ENCODE results near the gene IRF1.
"Not testable (repeated sequence)": the region's sequence is repeated elsewhere in the genome, so short reads cannot be mapped to it uniquely, and the experiment has no call there.

Gene IRF1

DNA sequence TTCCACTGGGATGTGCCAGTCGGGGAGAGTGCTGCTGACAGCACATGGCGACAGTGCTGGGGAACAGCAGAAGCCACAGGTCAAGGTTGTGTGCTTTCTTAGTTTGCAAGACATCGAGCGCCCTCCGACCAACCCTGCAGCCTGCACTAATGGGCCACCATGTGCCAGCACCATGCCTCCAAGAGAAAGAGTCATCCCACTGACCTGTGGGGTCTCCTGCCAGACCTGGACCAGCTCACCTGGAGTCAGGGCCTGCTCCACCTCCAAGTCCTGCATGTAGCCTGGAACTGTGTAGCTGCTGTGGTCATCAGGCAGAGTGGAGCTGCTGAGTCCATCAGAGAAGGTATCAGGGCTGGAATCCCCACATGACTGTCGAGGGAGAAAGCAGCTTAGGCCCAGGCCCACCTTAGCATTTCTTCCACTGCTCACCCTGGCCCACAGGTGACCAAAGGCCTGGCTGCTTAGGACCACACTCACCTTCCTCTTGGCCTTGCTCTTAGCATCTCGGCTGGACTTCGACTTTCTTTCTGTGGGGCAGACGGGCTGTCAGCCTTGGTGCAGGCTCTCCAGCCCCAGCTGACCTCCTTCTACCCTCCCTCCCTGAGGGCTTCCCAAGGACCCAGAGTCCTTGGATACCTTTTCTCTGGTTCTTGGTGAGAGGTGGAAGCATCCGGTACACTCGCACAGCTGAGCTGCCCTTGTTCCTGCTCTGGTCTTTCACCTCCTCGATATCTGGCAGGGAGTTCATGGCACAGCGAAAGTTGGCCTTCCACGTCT is 4.1 kb downstream of the IRF1 start:
- no peak for DNase-seq

DNA sequence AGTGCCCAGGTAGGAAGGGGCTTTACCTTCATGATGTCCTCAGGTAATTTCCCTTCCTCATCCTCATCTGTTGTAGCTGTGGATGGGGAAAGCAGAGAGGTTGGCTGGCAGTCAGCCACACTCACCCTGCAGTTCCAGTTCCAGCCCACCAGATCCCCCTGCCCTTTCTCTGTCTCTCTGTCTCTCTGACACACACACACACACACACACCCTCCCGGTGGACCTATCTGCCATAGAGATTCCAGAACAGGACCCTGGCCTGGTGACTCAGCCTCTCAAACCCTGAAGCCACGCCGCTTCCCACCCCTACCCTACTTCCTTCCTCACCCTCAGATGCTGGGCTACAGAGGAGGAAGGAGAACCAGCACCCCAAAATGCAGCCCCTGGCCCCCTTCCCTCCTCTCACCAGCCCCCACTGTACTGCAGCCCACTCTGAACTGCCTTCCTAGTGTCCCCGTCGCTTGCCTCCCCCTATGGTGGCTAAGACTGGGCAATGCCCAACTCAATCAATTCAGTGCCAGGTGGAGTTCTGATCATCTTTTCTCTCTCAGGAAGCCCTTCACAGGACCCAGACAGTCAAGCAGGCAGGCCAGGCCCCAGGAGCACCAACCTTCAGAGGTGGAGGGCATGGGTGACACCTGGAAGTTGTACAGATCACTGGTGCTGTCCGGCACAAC is 4.8 kb downstream of the IRF1 start:
- DNase-seq: peak; percentile 13 to 14

DNA sequence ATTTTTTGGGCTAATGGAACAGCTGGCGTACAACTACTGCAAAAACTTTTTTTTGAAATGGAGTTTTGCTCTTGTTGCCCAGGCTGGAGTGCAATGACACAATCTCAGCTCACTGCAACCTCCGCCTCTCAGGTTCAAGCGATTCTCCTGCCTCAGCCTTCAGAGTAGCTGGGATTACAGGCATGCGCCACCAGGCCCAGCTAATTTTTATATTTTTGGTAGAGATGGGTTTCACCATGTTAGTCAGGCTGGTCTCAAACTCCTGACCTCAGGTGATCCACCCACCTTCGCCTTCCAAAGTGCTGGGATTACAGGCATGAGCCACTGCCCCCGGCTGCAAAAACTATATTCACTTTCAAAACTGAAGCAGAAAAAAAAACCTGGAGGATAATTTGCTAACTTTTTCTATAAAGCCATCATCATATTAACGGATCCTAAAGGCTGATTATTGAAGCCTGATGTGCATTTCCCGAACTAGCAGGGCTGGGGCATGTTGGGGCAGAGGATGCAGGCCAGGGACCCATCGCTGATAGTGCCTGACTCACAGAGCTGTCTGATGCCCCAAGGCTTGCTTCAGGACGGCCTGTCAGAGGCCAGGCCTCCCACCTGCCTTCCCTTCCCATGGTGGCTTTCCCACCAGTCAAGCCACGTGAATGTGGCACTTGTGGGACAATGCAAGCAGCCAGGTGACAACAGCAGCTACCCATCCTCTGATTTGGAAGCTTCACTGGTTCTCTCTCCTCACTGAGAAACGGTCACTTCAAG is 5.5 kb downstream of the IRF1 start:
- DNase-seq: not testable (repeated sequence)

DNA sequence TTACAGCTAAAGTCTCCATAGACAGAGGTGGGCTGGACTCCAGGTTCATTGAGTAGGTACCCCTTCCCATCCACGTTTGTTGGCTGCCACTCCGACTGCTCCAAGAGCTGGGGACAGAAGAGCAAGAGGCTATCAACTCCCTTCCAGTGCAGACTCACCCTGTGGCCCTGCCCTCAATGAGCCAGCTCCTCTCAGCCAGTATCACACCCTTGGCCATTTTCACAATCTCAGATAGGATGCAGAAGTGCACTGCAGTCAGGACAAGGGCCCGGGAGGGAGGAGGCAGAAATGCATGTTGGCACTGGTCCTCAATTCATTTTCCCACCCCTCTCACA is 6.2 kb downstream of the IRF1 start:
- DNase-seq: no peak

DNA sequence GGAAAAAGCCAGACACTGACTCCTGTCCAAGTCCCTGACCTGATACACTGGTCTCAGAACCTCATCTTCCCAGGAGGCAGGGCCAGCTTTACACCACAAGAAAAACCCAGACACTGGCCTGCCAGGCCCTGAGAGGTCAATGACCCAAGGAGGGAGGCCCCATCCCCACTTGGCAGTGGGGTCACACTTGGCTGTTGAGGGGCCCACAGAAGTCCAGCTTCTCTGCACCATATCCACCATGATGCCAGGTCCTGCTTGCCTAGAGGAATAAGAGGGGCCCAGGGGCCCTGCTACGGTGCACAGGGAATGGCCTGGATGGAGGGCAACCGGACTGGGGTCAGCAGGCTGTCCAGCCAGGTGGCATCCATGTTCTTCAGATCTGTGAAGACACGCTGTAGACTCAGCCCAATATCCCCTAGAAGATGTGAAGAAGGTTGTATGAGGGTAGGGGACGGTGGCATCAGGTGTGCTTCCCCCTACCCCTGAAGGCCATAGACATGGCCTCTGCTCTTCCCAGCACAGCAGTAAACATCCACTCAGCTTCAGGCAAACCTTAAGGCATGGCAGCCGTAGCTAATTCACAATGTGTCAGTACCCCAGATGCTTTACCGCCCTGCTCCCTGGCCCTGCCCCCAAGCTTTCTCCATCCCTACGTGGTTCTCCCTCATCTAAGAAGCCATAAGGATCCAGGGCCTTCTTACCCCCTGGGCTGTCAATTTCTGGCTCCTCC is 6.7 kb downstream of the IRF1 start:
- DNase-seq: no peak

DNA sequence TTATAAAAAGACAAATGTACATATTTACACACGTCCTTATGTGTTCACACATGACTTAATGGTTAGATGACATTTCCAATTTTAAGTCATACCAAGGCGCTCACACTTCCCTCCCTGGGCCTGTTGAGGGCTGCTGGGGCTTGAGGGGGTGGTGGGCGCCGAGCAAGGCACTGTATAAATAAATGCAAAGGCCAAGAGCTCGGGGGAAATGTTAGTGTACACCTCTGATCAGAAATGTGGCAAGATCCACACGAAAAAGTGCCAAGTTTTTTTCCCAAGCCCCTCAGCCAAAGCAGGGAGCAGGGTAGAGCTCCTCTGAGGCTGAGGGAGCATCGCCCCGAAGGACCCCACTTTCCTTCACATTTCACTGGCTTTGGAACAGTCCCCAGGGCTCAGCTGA is 7.5 kb downstream of the IRF1 start:
- DNase-seq: no peak

DNA sequence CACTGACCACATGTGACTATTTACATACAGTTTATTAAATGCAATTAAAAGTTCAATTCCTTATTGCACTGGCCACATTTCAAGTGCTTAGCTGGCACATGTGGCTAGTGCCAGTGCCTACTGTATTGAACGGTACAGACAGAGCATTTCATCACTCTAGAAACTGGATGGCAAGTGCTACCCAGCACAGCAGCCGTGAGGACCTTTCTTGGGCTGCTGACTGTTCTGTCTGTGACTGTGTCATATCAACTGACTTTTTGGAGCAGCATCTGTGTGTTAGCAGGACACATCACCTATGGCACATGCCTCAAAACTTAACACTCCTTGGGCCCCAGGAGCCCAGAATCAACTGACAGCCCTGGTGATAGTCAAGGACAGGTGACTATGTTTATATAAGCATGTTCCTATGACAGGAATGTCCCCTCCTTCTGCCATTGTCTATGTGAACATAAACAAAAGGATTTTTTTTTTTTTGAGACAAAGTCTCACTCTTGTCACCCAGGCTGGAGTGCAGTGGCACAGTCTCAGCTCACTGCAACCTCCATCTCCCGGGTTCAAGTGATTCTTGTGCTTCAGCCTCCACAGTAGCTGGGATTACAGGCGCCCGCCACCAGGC is 8.9 kb downstream of the IRF1 start:
- no peak for DNase-seq

DNA sequence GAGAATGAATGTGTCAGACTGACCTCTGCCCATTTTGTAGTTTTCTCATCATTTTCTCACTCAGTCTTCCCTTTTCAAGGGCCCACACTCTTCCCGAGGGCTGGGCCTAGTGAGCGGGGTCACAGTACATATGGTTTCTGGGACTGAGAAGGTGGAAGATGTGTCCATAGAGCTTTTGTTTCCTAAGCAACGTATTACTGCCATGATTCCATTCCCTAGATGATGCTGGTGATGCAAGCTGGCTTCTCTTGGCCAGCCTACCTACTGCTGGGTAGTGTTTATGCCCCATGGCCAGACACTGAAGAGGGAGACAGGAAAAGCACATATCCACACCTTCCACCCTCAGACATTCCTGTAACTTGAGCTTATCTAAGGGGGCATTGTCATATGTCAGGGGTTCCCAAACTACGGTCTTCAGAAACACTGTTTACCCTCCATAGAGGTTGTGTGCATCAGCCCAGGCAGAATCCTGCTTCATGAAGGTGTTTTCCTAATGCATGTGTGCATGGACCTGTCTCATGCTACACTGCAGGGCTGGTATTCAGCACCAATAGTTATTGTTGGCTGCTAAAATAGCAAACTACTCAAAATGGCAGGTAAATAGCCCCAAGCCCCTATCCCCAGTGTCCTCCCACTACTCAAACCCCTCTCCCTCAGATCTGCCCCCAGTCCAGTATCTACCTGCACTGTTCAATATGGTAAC is 9.5 kb downstream of the IRF1 start:
- DNase-seq: no peak

DNA sequence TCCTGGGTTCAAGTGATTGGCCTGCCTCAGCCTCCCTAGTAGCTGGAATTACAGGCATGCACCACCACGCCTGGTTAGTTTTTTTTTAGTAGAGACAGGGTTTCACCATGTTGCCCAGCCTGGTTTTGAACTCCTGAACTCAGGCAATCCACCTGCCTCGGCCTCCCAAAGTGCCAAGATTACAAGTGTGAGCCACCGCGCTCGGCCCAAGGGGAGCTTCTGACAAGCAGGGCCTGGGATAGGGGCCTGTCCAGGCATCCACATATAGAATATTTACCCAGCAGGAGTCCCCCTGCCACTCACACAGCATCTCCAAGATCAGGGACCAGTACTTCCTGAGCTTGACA is 10.1 kb downstream of the IRF1 start:
- DNase-seq: no peak

DNA sequence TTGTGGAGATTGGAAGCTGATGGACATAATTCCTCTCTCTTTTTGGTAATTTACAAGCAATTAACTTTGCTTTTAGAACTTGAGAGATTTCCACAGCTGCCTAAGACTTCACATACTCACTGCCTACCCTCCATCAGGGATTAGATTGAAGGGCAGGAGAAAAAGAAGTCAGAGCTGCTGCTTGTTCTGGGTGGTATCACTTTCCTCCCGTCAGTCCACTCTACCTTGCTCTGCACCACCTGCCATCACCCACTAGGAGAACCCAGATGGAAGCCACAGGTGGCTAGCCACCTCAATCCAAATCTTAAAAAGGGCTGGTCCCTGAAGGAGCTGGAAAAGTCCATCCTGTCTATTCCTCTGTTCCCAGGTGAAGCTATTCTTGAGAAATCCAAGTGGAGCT is 10.5 kb downstream of the IRF1 start:
- no peak for DNase-seq

DNA sequence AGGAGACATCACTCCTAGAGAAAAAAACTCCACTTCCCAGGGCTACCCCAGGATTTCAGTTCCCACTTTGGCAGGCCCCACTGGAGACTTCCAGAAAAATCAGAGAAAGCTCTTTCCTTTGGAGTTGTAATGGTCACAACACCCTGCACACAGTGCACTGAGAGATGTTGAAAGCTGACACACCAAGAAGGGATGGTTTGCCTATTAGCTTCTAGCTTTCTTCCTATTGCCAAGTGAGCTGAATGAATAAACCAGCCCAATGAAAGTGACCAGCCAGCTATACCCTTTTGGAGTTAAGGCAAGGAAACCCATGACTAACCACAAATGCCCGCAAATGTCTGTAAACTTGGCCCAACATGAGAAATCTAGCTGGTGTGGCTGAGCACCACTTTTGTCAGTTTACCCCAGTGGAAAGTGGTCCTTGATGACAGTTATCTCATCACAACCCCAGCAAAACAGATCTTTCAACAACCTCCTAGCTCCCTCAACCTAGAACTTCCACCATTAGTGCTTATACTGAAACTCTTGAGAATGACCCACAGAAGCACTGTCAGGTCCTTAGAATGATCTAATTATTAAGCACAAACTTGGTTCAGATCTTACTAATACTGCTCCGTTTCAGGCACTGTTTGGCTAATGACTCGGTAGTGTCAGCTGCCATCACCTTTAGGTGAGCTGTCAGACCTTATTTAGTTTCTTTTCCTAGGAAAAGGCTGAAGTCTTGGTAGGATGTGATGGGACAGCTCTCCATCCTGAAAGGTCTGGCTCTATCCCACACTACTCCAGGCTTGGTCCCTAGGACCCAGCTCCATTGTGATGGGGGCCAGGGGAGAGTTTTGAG is 11.2 kb downstream of the IRF1 start:
- DNase-seq: no peak

DNA sequence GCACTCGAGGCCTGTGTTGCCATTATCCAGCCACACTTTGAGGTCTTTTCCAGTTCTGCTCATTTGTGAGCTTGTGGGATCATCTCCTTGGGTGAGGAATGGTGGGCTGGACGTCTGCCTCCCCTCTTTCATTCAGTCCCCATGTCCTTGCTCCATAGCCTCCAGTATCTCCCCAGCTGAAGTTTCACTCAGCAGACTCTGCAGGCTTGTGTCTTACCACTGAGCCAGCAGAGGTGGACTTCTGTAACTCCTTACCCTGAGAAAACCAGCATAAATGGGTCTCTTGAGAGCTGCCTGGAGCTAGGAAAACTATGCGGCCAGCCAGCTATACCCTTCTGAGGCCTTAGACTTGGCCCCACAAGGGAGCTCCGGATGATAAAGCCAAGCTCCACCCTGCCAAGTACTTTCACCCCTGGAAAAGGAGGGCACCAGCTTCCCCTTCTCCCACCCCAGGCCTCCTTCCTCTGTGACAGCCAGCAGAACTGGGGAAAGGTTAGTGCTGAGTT is 12.2 kb downstream of the IRF1 start:
- DNase-seq: no peak

DNA sequence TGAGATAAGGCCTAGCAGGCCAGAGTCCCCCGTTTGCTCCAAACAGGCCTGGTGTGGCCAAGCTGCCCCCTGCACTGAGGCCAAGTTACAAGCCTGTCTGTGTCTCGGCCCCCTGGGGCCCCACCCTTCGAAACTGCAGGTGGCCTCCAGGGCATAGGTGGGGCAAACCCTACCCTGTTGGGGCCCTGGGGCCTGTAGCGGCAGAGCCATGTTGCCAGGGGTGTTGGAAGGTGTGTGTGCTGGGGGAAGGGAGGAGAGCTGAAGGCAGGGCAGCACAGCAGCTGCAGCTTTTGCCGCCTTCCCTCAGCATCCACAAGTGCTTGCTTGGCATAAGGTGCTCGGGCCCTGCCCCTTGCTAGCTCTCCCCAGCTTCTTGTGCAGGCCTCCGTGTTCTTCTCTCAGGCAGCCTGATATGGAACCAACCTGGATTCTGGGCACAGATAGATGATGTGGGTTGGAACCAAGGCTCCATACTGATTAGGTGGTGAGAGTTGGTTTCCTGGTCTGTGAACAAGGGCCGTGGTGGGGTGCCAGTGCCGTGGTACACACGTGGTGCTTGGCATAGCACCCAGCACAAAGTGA is 12.7 kb downstream of the IRF1 start:
- no peak for DNase-seq

DNA sequence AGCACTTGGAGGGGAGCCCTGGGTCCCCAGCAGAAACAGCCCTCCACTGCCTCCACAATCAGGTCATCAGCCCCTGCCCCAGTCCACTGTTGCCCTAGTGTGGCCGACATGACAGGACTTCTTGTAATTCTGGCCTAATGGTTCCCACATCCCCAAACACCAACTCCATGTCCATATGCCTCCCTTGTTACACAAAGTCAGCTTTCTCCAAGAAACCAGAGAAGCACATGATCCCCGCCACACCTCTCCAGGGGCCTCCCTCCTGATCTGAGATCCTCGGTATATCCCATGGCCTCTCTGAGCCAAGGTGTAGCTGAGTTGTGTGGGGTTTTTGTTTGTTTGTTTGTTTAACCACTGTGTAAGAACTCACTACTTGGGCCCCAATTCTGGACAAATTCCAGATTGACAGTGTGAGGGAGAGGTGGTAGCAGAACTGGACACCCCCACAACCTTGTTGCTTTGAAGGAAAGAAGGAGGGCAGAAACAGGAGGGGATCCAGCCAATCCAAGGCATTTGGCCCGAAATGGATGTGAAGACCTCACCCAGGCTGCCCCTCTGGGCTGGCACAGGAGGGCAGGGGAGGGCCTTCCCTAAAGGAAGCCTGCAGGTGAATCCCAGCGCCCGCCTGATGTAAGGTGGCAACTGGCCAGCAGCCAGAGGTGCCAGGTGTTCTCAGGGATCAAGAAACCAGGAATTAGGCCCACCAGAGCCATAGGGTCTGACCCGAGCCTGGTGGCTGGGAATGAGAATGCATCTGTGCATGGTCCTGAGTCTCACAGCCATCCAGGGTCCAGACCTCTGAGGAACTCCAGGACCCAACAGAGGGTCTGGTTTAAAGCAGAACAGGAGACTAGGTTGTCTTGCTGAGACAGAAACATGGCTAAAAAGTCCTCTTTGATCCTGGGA is 13.4 kb downstream of the IRF1 start:
- DNase-seq: no peak

DNA sequence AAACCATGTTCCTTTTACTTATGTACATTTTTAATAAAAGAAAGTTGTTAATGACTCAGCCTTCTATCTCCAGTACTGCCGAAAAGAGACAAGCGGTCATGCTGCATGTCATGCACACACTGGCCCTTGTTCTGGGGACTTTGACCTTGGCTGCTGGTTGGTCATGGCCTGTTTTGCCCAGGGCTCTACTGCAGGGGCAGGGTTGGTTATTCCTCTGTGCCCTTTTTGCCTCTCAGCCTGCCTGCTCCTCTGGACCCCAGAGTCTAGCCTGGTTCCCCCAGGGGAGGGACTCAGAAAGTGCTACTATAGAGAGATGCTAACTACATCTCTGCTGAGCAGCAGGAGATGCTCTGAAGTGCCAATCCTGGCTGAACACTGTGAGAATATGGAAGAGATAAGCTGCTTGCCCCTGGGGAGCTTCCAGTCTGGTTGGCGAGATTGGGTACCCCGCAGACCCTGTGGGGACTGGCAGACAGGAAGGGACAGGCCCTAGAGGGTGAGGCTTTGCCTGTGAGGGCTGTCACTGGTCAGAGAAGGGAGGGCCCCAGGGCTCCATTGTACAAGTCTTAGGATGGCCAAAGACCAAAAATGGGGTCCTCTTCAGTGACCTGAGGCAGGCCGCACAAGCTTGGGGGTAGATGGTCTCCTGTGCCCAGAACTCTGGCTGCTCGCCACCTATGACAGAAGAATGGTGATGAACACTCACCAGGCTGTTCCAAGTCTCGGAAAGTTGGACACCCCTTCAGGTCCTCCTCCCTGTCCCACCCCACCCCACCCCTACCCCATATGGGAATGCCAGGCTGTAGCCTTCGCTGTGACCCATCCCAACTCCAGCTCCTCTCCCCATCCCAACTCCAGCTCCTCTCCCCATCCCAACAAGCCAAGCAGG is 14.3 kb downstream of the IRF1 start:
- no peak for DNase-seq

DNA sequence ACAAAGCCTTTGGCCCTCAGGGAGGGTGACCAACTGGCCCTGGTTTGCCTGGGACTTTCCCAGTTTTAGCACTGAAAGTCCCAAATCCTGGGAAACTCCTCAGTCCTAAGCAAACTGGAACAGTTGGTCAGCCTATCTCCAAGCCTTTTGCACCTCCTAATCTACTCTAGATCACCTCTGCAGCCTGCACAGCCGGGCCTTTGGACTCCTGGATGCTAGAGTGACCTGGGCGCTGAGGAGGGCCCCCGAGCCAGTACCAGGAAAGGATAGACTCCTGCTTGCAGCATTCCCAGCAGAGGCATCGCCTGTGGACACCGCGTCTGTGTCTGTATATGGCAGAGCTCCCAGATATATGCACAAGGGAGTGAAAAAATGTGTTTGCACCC is 15.1 kb downstream of the IRF1 start:
- no peak for DNase-seq

DNA sequence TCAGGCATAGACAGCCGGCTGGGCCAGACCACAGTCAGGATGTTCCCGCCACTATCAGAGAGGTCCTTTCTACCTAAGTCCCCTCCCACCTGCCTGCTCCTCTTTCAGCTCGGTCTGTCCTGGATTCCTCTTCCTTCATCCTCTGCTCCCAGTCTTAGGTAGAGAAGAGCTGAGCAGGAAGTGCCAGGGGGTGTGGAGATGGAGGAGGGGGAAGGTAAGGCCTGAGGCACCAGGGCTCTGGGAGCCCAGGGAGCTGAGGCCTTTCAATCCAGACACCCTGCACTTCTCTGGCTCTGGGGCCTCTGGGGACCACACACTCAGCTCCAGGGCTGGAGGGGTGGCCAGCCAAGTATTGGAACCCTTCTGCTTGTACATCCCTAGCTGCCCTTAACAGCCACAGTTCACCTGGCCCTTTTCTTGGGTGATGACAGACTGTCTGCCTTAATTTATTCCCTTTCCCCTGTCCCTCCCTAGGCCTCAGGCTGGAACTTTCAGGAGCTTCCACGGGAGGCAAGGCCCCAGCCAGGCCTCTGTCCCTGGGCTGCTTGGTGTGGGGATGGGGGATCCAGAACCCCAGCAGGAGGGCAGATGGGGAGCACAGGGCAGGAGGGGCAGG is 15.6 kb downstream of the IRF1 start:
- no peak for DNase-seq

DNA sequence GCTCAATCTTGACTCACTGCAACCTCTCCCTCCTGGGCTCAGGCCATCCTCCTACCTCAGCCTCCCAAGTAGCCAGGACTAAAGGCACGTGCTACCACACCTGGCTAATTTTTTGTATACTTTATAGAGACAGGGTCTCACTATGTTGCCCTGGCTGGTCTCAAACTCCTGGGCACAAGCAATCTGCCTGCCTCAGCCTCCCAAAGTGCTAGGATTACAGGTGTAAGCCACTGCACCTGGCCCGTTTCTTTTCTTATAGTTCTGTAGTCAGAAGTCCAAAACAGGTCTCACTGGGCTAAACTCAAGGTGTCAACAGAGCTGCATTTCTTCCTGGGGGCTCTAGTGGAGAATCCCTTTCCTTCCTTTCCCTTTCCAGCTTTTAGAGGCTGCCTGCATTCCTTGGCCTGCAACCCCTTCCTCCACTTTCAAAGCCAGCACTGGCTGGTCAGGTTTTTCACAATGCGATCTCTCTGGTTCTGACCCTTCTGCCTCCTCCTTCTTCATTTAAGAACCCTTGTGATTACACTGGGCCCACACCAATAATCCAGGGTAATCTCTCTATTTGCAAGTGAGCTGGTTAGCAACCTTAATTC is 16.3 kb downstream of the IRF1 start:
- no peak for DNase-seq

Data from AML-193 (cell line).